DMS 273 treated with DMSO at 0.1 percent for 48 hours (cell line): ENCODE measurements around the gene ANGEL1.

ENCODE experiments used
- DNase-seq: peaks from one replicate; lab custom pipeline; 2025; lab: John Stamatoyannopoulos, UW

Gene ANGEL1

DNA sequence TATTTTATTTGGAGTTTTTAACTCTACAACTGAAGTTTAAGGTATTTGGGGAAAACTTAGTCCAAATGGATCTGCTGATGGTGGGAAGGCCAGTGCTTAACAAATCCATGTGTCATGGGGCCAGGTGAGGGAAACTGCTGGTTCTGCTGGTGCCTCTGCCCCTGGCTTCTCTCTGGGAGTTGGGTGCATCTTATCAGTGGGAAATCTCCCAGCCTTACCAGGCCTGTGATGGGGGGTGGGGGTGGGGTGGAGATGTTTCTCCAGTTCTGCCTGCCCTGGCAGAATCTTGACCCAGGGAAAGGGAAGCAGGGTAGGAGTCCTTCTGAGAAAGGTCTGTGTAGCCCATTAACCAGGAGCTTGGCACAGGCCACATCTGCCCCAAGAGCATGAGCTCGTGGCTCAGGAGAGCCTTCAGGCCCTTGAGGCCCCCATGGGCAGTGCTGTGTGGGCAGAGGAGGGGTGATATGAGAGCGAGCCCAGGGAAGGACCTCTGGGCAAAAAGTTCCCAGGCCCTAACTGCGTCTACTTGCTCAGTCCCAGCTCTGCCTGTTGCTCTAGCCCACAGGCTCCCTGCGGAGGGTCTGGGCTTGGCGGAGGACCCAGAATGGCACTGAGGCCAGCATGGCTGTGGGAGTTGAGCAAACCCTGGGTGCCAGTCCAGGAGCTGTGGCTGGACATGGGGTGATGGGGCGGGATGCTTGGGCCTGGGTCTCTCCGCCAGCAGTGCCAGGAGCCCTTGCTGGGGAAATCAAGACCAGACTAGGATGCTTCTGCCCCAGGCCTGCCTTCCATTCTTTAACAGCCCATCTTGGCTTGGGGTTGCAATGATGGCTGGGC is 33.2 kb downstream of the ANGEL1 start:
- DNase-seq = no peak

DNA sequence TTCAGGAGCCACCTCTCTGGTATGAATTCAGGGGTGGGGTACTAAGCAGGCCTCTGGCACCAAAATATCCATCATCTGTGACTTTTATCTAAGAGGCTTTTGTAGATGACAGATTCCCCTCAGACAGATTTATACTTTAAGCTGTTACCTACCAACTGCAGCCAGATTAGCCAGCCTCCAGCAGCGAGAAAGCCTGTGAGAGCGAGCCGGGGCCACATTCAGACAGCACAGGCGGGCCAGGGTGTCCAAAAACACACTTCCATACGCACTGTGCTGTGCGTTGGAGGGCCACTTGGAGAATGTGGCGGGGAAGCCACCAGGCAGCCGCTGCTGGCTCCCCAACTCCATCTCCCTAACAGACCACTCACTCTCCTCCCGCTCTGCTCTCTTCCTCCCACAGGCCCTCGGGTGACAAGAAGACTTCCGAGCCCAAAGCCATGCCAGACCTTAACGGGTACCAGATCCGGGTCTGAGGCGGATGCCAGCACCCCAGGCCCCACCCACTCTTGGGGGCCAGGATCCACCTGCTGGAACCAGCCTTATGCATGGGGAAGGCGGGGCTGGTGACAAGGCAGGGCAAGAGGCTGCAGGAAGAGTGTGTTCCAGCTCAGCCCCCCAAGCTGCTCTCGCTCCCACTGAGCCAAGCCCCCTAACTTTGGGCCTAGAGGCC is 34.0 kb downstream of the ANGEL1 start:
- no peak for DNase-seq

DNA sequence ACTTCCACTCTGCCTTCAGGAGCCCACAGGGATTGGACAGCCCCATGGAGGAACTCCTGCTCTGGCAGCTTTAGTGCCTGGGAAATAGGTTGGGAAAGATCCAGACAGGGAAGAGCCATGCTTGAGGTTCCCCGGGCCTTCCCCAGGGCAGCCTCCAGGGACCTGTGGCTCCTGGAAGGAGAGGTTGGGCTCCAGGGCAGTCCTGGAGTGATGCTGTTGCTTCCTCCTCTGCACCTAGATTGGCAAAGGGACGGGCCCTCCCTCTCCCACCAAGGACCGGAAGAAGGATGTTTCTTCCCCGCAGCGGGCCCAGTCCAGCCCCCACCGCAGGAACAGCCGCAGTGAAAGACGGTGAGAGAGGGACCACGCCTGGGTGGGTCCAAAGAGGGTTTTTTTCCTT is 35.0 kb downstream of the ANGEL1 start:
- no peak for DNase-seq

DNA sequence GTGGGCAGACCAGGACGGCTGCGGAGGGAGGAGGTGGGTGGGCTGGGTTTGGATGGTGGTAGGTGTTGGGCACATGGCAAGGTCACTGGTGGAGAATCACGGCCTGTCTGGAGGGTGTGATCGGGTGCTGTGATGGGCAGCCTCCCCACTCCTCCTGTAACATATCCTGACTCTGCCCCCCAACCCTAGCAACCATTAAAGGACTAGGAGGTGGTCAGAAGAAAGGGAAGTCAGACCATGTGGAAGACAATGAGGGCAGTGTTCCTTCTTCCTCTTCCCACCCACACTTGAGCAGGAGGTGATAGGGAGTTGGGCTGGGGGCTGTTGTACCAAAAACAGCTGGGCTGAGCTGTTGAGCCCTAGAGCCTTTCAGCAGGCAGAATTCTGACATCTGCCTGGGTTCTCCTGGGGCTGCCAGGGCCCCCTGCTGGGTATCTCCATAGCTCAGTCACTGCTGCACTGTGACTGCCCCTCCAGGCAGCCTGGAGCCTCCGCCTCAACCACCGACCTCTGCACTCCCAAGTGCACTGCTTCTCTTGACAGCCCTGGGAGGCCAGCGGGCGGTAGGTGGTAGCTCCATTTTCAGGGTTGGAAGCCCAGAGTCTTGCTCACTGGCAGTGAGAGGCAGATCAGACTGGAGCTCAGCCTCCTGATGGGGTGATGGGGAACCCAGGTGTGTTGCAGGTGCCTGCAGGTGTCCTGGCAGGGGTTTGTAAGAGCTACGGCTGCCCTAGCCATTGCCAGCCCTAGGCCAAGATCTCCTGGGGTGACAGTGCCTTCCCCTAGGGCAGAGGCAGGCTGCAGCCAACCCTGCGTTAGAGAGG is 36.0 kb downstream of the ANGEL1 start:
- DNase-seq = no peak

DNA sequence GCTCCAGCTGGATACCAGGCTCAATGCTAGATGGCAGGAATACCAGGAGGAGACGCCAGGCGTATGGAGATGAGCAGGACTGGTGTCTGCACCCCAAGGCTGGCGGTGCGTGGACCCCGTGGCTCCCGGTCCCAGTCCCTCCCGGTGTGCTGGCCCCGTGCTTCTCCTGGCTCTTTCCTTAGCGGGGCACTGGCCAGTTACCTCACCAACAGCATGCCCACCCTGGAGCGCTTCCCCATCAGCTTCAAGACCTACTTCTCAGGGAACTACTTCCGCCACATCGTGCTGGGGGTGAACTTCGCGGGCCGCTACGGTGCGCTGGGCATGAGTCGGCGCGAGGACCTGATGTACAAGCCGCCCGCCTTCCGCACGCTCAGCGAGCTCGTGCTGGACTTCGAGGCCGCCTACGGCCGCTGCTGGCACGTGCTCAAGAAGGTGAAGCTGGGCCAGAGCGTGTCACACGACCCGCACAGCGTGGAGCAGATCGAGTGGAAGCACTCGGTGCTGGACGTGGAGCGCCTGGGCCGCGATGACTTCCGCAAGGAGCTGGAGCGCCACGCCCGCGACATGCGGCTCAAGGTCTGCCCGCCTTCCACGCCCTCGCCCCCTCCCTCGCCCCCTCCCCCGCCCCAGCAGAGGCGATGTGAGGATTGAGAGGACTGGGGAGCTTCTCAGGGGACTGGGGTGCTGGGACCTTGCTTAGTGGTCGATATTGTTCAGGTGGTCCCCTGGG is 36.8 kb downstream of the ANGEL1 start:
- no peak for DNase-seq

DNA sequence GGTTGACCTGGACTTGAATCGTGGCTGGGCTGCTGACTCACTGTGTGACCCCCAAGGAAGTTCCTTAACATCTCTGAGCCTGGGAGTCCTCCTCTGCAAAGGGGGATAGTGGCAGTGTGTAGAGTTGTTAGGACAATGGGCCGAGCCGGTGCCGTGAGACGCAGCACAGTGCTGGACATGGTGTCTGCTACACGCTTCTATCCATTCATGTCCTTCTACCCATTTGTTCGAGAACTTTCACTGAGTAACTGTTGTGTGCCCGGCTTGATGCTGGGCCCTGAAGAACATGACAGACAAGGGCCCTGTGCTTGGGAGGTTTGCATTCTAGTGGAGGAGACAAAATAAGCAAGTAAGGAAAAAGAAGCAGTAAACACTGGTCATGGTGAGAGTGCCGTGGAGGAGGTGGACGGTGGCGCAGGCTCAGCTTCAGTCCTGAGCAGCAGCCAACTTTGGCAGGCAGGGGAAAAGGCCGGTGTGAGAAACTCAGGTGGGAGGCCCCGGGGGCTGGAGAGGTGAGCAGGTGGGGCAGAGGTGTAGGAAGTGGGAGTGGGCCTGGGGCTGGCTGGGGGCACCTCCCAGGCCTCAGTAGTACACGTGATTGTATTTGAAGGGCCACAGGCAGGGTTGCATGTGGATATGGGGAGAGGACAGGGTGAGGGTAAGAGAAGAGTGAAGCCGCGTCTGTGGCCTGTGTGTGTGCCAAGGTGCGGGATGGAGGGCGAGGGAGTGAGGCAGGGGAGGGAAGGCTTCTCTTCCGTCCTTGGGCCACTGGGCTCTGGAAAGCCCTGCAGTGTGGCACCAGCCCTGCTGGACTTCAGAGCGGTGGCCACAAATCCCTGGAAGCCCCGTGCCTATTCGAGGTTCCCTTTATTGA is 37.6 kb downstream of the ANGEL1 start:
- DNase-seq = no peak

DNA sequence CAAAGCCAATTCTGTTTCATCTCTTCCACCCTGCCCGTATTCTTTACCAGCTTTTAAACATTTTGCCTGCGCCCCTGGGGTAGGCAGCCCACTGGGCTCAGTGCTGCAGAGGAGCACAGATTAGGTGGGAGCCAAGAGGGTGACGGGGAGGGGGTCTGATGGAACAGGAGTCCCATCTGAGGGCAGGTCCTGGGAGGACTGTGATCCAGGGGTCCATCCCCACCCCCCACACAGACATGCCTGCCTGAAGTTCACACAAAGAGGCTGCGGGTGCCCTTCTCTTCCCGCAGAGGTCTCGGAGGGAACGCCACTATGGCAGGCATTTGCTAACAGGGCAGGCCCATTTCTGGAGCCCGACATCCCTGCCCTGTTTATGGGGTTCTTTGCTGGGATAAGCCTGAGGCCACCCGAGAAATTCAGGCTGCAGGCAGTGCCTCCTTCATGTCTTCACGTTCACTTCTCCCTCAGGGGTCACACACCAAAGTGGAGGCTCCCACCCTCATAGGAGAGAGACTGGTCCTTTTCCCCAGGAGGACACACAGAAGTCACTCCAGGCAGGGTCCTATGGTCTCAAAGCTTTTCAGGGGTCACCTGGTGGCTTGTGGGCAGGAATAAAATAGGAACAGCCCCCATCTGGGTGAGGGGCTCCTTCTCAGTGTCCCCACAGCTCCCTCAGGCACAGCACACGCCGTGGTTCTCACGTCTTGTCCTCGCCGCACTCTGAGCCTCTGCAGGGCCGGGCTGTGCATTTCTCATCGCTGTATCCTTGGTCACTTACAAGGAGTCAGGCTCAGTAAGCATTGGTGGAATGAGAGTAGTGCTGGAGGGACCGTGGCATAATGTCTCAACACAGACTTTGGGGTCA is 38.5 kb downstream of the ANGEL1 start:
- DNase-seq = no peak

DNA sequence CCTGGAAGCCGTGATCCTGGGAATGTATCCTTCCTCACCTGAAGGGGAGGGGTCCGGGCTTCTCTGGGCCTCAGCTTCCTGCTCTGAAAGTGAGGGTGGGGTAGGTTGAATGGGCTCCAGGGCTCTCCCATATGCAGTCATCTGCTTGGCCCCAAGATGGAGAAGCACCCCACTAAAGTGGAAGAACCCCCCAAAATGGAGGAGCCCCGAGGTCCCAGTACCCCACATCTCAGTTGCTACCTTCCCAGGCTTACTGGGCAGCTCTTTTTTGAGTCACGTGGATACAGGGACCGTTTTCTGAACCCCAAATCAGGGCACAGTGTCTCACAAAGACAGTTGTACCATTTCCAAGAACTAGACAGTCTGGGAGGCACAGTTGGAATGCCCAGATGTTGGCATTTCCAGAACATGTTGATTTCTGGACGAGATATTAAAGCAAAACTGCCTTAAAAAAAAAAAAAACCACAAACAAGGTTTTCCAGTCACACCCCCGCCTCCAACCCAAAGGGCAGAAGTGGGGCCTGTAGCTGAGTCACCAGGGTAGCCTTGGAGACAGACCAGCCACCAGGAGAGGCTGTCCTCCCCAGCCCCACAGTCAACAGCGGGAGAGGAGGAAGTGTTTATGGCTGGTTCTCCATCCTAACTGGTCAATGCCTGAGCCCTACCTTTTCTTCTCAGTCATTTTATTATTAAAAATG is 39.3 kb downstream of the ANGEL1 start:
- DNase-seq = no peak

DNA sequence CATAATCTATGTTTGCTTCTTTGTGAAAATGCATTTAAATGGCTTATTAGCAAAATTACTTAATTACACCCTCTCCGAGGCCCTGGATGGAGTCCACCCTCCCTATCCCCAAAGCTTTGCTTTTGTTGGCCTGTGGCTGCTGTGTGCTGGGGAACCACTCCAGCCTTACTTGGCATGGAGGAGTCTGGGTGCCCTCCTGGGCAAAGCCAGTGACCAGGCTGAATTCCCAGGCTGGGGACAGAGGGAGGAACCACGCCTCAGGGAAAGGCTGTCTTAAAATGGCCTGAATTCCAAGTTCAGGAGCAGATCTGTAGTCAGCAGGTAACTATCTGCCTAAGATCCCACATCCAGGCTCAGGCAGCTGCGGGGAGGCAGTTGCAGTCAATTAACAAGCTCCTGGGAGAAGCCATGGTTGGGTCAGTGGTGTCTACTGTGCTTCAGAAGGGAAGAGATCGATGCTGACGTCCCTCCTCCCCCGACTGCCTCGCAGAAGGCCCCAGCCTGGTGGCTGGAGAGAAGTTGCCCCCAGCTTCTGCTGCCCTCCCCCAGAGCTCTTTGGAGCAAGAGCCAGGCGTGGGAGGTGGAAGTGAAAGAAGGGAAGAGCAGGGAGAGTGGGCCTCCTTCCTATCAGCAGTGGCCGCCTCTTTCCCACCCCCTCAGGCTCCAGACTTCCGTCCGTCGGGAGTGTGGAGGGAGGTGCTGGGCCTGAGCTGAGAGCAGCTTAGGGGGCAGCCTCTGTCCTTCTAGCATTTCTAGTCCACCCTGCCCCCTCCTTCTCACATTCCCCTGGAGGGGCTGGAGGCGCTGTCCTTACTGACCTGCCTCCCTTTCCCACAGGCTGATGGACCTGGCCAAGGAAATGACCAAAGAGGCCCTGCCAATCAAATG is 40.1 kb downstream of the ANGEL1 start:
- no peak for DNase-seq

DNA sequence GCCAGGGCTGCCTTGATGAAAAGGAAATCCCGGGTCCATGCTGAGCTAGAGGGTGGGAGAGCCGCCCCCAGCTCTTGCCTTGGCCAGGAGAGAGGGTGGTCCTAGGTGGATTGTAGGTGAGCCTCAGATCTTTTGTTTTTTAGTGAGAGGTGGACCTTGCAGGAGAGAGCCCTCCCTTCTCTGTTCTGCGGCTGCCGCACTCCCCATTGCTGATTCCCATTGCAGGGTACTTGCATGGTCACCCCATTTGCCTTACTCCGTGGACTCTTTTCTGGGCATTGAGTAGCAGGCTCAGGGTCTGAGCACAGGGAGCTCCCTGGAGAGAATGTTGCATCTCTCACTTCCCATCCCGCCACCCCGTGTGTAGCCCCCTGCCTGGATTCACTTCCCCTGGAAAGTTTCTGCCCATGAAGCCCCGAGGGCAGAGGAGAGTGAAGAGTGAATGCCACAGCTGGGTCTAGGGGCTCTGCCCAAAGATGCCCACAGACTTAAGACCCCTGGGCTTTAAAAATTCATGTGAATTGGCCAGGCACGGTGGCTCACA is 41.2 kb downstream of the ANGEL1 start:
- no peak for DNase-seq

DNA sequence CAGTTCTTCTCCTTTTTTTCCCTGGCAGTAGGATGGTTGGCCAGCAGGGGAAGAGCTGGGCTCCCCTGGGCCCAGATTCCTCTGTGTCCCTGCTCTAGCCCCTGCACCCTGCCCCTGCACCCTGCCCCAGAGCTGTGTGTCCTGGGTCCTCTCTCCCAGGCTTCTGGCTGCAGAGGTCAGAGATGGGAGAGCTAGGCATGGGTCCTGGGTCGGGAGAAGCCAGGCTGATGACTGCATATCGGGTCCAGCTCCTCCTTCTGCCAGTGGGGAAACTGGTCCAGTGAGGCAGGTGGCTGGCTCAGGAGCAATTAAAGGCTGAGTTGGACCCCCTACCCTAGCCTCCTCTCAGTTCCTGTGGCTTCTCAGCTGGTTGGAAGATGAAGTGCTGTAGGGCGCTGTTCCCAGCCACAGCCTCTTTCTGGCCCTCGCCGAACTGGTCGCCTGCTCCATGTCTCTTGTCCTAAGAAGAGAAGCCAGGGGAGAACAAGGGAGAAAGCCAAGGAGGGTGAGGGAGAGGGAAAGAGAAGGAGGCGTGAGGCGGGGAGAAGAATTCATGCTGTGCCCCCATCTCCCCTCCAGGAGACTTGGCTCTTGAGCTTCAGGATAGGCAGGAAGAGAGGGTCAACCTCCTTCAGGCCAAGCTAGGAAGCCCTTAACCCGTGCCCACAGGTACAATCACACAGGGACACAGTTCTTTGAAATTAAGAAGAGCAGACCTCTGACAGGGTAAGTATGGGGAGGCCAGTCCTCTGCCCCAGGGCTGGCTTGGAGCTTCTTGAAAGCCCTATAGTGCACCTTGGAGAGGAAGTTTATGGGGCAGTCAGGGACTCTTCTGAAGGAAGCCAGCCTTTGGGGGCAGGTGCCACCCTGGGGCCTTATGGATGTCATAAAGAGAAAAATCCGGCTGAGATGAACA is 41.9 kb downstream of the ANGEL1 start:
- no peak for DNase-seq

DNA sequence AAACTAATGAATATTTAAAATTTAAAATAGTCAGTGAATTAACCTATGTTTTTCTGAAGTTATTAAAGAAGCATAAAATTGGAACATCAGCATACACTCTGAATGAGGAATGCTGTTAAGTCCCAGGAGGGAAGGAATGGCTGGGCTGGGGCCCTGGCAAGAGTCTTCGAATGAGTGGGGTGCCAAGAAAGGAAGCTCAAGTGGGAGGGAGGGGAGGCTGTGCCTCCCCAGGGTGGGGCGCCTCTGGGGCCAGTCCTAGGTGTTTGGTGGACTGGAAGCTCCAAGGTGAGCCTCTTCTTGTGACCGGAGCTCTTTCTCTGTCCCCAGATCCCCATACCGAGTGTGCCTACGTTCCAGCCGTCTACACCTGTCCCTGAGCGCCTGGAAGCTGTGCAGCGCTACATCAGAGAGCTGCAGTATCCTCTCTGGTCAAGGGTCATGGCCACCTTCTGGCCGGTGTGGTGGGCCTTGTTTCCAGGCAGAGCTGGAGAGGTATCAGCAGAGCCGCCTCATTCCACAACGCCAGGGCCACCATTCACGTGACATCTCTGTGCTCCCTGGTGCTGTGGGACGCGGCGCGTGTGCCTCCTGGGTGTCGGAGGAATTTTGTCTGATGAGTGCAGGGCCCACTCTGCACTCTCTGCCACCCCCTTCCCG is 42.9 kb downstream of the ANGEL1 start:
- no peak for DNase-seq

DNA sequence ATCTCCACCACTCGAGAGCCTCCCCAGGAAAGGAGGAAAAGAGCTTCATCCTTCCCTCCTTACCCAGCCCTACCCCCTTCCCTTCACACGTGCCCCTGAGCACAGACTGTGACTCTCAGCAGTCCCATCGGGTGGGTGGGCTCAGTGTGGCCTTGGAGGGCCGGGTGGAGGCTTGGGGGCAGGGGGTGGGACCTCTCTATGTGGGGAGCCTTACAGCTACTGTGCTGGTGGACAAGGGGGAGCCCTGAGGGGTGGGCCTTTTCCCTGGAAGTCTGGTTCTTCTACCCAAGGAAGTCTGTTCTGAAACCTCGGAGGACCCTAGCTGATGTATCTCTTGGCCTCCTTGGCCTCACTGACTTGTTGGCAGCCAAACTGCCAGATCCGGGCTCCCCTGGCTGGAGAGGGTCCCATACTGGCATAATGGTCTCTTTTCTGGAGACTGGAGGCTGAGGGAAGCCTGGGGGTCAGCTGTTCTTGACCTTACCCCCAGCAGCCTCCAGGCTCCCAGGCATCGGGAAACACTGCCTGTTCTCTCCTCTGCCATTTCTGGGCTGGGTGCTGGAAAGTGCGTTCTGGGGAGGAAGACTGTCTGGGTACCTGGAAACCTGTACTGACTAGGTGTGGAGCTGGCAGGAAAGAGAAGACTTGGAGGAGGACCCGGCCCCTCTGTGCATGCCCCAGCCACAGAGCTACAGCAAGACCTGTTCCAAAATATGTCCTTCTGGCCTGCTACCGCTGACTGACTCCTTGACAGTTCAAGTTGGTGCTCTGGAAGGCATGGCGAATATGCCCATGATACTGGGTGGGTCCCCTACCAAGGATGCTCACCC is 43.8 kb downstream of the ANGEL1 start:
- DNase-seq = no peak

DNA sequence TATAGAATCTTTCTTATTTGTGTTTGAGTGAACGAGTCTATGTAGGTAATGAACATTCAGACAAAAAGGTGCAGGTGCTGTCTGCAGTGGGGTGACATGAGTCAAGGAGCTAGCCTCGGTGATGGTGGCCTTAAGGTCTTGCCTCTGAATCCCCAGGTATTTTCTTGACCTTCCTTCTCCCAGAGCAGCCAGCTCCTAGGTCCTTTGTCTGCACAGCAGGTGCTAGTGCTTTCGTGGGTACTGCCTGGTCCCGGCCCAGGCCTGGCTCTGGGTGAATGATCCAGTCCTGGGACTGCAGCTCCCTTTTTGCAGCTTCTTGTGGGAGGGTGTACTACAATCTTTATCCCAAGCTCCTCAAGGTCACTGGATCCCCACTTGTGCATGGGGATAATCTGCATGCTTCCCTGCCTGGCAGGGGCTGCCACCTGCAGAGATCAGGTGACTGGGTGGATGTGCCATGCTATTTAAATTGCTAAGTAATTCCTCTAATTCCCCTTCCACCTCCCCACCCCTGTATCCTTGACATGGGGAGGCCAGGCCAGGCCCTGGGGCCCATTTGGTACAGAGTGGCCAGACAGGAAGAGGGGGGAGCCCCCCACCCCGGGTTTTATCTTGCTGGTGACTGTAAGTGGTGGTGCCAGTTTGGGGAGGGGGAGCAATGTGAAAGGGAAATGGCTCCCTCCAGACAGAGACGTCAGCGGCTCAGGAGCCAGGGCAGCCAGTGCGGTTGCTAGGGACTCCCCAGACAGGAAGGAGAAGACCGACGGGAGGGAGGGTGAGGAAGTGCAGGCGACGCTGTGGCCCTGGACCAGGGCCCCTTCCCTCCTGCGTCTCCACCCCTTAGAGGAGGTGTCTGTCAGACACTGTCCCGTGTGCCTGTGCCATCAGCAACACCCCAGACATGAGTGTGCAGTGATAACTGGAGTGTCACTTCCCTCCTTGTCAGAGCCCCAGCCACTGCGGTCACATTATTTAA is 44.7 kb downstream of the ANGEL1 start:
- no peak for DNase-seq
